Measurements from ENCODE around the gene WWOX. TPM values are rescaled to one million over a fixed set of nuclear protein-coding genes. Genes with fewer than 3 reads are reported as not detected.

Gene WWOX
- total RNA-seq, 4 donors from 2014 or later, result 76.8 to 102 (median 83.6) TPM

DNA sequence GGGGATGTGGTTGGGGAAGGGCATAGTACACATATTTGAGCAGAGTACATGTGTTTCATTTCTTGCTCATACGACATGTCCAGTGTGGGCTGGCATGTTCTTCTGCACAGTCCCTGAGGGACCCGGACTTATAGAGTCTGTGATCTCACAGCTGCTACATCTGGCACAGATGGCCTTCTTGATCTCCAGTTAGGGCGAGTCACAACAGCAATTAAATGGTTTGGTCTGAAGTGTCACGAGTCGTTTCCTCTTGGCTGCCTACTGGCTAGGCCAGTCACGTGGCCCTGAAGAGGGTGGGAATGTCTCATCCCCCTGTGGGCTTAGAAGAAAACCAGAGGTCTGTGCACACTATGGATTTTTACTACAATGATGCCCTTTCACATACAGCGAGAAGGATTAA is 443.6 kb downstream of the WWOX start:
- Histone ChIP-seq H3K27ac (no peak overlapping the region), H3K4me1 (no peaks in the 10 kb centered on the region), H3K9me3 (no peaks in the 10 kb centered on the region), H3K4me3 (no peak overlapping the region), H3K36me3 (no peaks in the 10 kb centered on the region), H3K27me3 (no peaks in the 10 kb centered on the region)
- no peak for DNase-seq (ENCODE audit: low spot score in 2 of 2)
- WGBS, 2 donors, result 45 to 48% methylated on average over 7 of the region's 7 CpGs
- TF ChIP-seq, protein P1, sequence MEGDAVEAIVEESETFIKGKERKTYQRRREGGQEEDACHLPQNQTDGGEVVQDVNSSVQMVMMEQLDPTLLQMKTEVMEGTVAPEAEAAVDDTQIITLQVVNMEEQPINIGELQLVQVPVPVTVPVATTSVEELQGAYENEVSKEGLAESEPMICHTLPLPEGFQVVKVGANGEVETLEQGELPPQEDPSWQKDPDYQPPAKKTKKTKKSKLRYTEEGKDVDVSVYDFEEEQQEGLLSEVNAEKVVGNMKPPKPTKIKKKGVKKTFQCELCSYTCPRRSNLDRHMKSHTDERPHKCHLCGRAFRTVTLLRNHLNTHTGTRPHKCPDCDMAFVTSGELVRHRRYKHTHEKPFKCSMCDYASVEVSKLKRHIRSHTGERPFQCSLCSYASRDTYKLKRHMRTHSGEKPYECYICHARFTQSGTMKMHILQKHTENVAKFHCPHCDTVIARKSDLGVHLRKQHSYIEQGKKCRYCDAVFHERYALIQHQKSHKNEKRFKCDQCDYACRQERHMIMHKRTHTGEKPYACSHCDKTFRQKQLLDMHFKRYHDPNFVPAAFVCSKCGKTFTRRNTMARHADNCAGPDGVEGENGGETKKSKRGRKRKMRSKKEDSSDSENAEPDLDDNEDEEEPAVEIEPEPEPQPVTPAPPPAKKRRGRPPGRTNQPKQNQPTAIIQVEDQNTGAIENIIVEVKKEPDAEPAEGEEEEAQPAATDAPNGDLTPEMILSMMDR (IDR thresholded peaks at IDR 0.05), result no peak
- no peak for TF ChIP-seq POLR2A (IDR thresholded peaks at IDR 0.05)
- no peak for TF ChIP-seq EP300 (IDR thresholded peaks at IDR 0.05)

DNA sequence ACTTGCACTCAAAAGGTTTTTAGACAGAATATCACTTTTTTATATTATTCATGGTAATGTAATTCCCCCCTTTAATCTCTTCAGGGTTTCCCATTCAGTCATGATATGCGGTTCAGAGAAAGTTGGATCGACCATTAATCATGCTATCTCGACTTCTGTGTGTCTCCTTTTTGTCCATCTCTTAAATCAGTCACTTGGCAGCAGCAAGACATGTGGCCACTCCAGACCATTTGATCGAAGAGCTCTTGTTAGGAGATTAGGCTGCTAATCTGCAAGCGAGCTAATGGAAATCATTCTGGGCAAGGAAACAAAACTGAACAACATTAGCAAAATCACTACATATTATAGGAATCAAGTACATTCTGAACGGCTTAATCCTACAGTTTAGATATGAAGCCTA is 449.9 kb downstream of the WWOX start:
- Histone ChIP-seq H3K4me1 (no peaks in the 10 kb centered on the region), H3K9me3 (no peaks in the 10 kb centered on the region), H3K36me3 (no peaks in the 10 kb centered on the region), H3K27ac (no peak overlapping the region), H3K4me3 (no peak overlapping the region), H3K27me3 (no peaks in the 10 kb centered on the region)
- no peak for DNase-seq (ENCODE audit: low spot score in 2 of 2)
- 84 to 88% methylated on average over 6 of the region's 6 CpGs for WGBS, 2 donors
- TF ChIP-seq EP300 (IDR thresholded peaks at IDR 0.05) (no peak), POLR2A (IDR thresholded peaks at IDR 0.05) (no peak)
- TF ChIP-seq, protein P1 (IDR thresholded peaks at IDR 0.05), result no peak

DNA sequence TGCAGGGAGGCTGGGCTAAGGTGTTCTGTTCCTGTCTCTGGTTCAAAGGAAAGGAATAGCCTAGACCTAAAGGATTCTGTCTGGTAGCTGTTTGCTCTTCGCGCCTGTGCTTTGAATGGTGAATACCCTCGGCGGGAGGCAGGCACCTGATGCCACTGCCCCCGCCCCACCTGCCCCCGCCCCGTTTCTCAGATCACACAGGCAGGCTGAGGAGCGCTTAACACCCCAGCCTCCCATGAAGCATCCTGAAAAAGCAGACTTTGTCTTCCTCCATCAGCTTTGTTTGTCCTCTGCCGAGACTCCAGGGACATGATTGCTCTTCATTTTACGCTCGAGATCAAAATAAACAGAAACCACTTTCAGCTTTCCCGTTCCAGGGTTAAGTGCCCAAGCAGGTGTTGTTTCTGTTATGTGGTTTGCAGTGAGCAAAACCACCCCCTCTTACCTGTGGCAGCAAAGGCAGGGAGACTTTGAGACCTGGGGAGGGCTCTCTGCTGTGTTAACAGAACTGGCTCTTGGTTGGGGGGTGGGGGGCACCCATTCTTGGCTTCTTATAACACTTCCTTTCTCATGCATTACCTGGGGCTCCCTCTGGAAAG is 452.1 kb downstream of the WWOX start:
- H3K36me3 ChIP-seq, result no peaks in the 10 kb centered on the region
- no peak for DNase-seq (ENCODE audit: low spot score in 2 of 2)
- H3K27me3 ChIP-seq, result no peaks in the 10 kb centered on the region
- TF ChIP-seq, protein P1 (IDR thresholded peaks at IDR 0.05), result no peak
- no peak for TF ChIP-seq POLR2A (IDR thresholded peaks at IDR 0.05)
- TF ChIP-seq EP300 (IDR thresholded peaks at IDR 0.05), result no peak
- 36 to 42% methylated on average over 12 of the region's 12 CpGs for WGBS, 2 donors
- no peak overlapping the region for H3K27ac ChIP-seq
- H3K4me1 ChIP-seq, result no peaks in the 10 kb centered on the region
- no peak overlapping the region for H3K4me3 ChIP-seq
- no peaks in the 10 kb centered on the region for H3K9me3 ChIP-seq

DNA sequence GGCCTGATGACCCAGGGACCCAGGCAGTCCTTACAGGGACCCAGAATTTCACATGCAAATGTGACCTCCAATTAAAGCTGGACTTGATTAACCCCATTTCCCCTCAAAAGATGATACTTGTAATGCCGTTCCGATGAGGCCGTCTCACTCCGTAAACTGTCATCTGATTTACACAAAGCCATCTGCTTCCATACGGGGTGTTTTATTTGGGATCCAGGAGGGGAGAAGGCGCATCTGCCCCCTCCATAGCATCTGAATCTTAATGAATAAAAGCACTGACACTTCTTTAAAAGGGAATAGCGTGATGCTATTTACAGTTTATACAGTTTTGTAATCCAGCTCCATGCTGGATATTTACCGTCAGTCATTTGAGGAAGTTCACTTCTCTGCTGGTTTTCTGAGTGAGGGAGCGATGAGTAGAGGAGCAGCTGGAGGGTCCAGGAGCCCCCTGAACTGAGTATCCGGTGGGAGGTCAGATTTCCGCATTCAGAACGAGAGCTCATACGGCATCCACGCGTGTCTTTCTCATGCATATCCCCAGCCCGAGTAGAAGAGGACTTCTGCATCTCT is 452.7 kb downstream of the WWOX start:
- Histone ChIP-seq H3K27ac (no peak overlapping the region), H3K36me3 (no peaks in the 10 kb centered on the region), H3K4me1 (no peaks in the 10 kb centered on the region), H3K9me3 (no peaks in the 10 kb centered on the region), H3K27me3 (no peaks in the 10 kb centered on the region), H3K4me3 (no peak overlapping the region)
- 79 to 80% methylated on average over 16 of the region's 16 CpGs for WGBS, 2 donors
- DNase-seq (ENCODE audit: low spot score in 2 of 2), result no peak
- TF ChIP-seq POLR2A (IDR thresholded peaks at IDR 0.05) (no peak), EP300 (IDR thresholded peaks at IDR 0.05) (no peak)
- TF ChIP-seq, protein P1 (IDR thresholded peaks at IDR 0.05), result no peak

DNA sequence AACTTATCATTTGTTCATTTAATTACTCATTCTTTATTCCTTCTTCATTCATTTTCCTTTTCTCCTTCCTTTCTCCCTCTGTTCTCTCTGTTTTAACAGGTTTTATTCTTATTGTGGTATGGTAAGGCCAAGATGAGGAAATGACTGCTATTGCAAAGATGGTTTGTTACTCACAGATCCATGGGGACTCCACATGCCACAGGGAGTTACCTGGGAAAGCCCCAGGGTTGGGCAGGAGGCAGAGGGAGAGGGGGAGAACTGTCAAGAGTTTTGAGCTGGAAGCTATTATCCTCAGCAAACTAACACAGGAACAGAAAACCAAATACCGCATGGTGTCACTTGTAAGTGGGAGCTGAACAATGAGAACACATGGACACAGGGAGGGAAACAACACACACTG is 453.3 kb downstream of the WWOX start:
- no peak for TF ChIP-seq POLR2A (IDR thresholded peaks at IDR 0.05)
- no peak for TF ChIP-seq EP300 (IDR thresholded peaks at IDR 0.05)
- TF ChIP-seq, protein P1 (IDR thresholded peaks at IDR 0.05), result no peak
- 81 to 92% methylated on average over 1 of the region's 1 CpG for WGBS, 2 donors
- DNase-seq (ENCODE audit: low spot score in 2 of 2), result no peak
- no peaks in the 10 kb centered on the region for H3K4me1 ChIP-seq
- H3K27me3 ChIP-seq, result no peaks in the 10 kb centered on the region
- H3K9me3 ChIP-seq, result no peaks in the 10 kb centered on the region
- H3K36me3 ChIP-seq, result no peaks in the 10 kb centered on the region
- H3K4me3 ChIP-seq, result no peak overlapping the region
- H3K27ac ChIP-seq, result no peak overlapping the region
